ENCODE data around the gene PKHD1.
"Not testable (repeated sequence)": the region's sequence is repeated elsewhere in the genome, so short reads cannot be mapped to it uniquely, and the experiment has no call there.

DNA sequence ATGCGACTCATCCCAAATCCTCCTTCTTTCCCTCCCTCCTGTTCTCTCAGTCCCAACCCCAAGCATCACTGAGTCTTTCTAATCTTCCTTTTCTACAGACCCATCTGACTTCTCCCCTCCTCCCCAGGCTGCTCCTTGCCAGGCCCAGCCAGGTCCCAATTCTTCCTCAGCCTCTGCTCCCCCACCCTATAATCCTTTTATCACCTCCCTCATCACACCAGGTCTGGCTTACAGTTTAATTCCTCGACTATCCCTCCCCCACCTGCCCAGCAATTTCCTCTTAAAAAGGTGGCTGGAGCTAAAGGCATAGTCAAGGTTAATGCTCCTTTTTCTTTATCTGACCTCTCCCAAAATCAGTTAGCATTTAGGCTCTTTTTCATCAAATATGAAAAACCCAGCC is 147.7 kb downstream of the PKHD1 start:
- TF ChIP-seq, protein P1, sequence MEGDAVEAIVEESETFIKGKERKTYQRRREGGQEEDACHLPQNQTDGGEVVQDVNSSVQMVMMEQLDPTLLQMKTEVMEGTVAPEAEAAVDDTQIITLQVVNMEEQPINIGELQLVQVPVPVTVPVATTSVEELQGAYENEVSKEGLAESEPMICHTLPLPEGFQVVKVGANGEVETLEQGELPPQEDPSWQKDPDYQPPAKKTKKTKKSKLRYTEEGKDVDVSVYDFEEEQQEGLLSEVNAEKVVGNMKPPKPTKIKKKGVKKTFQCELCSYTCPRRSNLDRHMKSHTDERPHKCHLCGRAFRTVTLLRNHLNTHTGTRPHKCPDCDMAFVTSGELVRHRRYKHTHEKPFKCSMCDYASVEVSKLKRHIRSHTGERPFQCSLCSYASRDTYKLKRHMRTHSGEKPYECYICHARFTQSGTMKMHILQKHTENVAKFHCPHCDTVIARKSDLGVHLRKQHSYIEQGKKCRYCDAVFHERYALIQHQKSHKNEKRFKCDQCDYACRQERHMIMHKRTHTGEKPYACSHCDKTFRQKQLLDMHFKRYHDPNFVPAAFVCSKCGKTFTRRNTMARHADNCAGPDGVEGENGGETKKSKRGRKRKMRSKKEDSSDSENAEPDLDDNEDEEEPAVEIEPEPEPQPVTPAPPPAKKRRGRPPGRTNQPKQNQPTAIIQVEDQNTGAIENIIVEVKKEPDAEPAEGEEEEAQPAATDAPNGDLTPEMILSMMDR (IDR thresholded peaks at IDR 0.05), result not testable (repeated sequence)
- not testable (repeated sequence) for TF ChIP-seq POLR2A (IDR thresholded peaks at IDR 0.05)
